ENCODE data around the gene SLC32A1.

GRCh38 chr20:38747495-38748096 is 23.3 kb downstream of the SLC32A1 start:
- TF ChIP-seq, protein P1, sequence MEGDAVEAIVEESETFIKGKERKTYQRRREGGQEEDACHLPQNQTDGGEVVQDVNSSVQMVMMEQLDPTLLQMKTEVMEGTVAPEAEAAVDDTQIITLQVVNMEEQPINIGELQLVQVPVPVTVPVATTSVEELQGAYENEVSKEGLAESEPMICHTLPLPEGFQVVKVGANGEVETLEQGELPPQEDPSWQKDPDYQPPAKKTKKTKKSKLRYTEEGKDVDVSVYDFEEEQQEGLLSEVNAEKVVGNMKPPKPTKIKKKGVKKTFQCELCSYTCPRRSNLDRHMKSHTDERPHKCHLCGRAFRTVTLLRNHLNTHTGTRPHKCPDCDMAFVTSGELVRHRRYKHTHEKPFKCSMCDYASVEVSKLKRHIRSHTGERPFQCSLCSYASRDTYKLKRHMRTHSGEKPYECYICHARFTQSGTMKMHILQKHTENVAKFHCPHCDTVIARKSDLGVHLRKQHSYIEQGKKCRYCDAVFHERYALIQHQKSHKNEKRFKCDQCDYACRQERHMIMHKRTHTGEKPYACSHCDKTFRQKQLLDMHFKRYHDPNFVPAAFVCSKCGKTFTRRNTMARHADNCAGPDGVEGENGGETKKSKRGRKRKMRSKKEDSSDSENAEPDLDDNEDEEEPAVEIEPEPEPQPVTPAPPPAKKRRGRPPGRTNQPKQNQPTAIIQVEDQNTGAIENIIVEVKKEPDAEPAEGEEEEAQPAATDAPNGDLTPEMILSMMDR (conservative IDR thresholded peaks at IDR 0.05; ENCODE audit: low read length), result no peak
- TF ChIP-seq EZH2phosphoT487 (IDR thresholded peaks at IDR 0.05; ENCODE audit: borderline replicate concordance), result no peak
